Epithelial cell of proximal tubule (primary cell): ENCODE measurements around the gene CDH4. TPM values are rescaled to one million over a fixed set of nuclear protein-coding genes. Genes with fewer than 3 reads are reported as not detected.

ENCODE experiments used
- DNase-seq: peaks from one replicate; pipeline ENCODE4 v3.0.0-alpha.2; 2011; ENCODE audit warnings: low read depth
- H3K4me3 ChIP-seq: 2 replicates; pipeline ENCODE4 v1.5.1; 2011; ENCODE audit warnings: low read depth, mild to moderate bottlenecking, low read length
- total RNA-seq: library from RNA; depleted of rRNA; stranded (reverse); fragments of >200 nt; gene quantifications from 2 replicates; pipeline ENCODE4 v1.2.3, GENCODE V29; 2015
- TF ChIP-seq, protein P1 (sequence below): conservative IDR thresholded peaks from 2 replicates; pipeline ENCODE4 v1.5.1; 2012; ENCODE audit warnings: low read depth, mild to moderate bottlenecking, low read length

Gene CDH4
- total RNA-seq, 1 donor from 2014 or later: 17.1 TPM

- no peak for DNase-seq
- TF ChIP-seq, protein P1, sequence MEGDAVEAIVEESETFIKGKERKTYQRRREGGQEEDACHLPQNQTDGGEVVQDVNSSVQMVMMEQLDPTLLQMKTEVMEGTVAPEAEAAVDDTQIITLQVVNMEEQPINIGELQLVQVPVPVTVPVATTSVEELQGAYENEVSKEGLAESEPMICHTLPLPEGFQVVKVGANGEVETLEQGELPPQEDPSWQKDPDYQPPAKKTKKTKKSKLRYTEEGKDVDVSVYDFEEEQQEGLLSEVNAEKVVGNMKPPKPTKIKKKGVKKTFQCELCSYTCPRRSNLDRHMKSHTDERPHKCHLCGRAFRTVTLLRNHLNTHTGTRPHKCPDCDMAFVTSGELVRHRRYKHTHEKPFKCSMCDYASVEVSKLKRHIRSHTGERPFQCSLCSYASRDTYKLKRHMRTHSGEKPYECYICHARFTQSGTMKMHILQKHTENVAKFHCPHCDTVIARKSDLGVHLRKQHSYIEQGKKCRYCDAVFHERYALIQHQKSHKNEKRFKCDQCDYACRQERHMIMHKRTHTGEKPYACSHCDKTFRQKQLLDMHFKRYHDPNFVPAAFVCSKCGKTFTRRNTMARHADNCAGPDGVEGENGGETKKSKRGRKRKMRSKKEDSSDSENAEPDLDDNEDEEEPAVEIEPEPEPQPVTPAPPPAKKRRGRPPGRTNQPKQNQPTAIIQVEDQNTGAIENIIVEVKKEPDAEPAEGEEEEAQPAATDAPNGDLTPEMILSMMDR: no peak
- H3K4me3 ChIP-seq: no peak overlapping the region
Observed at GRCh38 chr20:61809006-61809770, 557.1 kb downstream of the CDH4 start.

DNA sequence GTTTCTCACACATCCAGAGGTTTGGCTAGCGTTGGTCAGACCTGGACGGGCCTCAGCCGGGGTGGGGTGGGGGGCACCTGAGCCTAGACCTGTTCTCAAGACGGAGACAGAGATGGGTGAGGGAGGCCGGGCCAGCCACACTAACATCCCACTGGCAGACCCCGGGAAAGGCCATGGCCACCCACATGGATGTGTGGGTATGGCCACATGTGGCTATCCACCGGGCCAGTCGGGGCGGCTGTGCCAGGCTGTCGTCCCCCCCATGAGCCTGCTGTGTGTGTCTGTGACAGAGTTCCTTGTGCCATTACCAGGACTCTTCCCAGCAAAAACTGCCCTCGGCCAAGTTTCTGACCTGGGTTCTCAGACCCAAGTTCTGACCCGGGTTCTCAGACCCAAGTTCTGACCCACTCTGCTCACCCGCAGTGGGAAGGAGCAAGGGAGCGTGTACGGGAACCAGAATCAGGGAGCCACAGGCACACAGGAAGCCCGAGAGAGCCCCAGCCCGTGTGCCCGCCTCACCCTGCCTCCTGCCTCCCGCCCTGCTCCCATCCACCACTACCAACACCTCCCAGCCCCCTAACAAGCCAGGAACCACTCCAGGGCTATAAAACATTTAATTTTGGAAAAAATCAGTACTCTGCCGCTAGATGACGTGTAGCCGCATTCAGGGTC lies 558.1 kb downstream of the CDH4 start:
- TF ChIP-seq, protein P1: no peak
- no peak for DNase-seq
- H3K4me3 ChIP-seq: no peak overlapping the region

GRCh38 chr20:61810738-61811135 lies 558.7 kb downstream of the CDH4 start:
- TF ChIP-seq, protein P1: no peak
- no peak for DNase-seq
- no peak overlapping the region for H3K4me3 ChIP-seq

- TF ChIP-seq, protein P1: no peak
- DNase-seq: no peak
- H3K4me3 ChIP-seq: no peak overlapping the region
Observed at GRCh38 chr20:61811166-61811565, 559.1 kb downstream of the CDH4 start.

GRCh38 chr20:61812121-61812844 lies 560.2 kb downstream of the CDH4 start:
- TF ChIP-seq, protein P1: no peak
- no peak for DNase-seq
- H3K4me3 ChIP-seq: no peak overlapping the region

GRCh38 chr20:61812845-61813485 lies 560.9 kb downstream of the CDH4 start:
- TF ChIP-seq, protein P1: no peak
- DNase-seq: no peak
- no peak overlapping the region for H3K4me3 ChIP-seq
